HG03066 (cell line): ENCODE data around the gene SOX5.
"Not testable (repeated sequence)": the region's sequence is repeated elsewhere in the genome, so short reads cannot be mapped to it uniquely, and the experiment has no call there.

ENCODE experiments used
- ATAC-seq: cut with Tn5 transposase; IDR thresholded peaks from one replicate; pipeline ENCODE4 v1.9.1; 2021; ENCODE audit warnings: low read depth; ENCODE audit not compliant: unreplicated experiment

The SOX5 gene

DNA sequence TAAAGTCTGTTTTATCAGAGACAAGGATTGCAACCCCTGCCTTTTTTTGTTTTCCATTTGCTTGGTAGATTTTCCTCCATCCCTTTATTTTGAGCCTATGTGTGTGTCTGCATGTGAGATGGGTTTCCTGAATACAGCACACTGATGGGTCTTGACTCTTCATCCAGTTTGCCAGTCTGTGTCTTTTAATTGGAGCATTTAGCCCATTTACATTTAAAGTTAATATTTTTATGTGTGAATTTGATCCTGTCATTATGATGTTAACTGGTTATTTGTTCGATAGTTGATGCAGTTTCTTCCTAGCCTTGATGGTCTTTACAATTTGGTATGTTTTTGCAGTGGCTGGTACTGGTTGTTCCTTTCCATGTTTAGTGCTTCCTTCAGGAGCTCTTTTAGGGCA is 430.0 kb downstream of the SOX5 start:
- ATAC-seq, result not testable (repeated sequence)

GRCh38 chr12:23515785-23516184 is 433.7 kb downstream of the SOX5 start:
- ATAC-seq, result not testable (repeated sequence)

DNA sequence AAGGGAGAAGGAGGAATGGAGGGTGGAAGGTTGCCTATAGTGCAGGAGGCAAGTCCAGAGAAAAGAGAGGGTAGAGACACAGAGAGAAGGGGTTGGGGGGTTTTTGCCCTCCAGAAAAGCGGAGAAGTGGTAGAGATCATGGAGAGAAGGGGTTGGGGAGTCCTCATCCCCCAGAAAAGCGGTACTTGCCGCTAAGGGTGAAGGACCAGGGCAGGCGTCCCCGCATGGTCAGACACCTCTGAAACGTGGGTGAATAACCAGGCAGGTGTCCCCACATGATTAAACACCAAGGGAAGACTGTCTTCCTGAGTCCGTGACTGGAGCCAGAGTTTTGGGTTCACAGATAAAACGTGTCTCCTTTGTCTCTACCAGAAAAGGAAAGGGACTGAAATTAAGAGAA is 439.0 kb downstream of the SOX5 start:
- ATAC-seq, result no peak

DNA sequence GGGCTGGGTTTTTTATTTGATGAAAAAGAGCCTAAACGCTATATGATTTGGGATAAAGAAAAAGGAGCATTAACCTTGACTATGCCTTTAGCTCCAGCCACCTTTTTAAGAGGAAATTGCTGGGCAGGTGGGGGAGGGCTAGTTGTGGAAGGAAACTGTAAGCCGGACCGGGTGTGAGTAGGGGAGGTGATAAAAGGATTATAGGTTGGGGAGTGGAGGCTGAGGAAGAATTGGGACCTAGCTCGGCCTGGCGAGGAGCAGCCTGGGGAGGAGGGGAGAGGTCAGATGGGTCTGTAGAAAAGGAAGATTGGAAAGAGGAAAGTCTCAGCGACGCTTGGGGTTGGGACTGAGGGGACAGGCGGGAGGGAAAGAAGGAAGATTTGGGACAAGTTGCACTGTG is 439.6 kb downstream of the SOX5 start:
- not testable (repeated sequence) for ATAC-seq

- not testable (repeated sequence) for ATAC-seq
These were observed 441.7 kb downstream of the SOX5 start for GRCh38 chr12:23507785-23508184.

DNA sequence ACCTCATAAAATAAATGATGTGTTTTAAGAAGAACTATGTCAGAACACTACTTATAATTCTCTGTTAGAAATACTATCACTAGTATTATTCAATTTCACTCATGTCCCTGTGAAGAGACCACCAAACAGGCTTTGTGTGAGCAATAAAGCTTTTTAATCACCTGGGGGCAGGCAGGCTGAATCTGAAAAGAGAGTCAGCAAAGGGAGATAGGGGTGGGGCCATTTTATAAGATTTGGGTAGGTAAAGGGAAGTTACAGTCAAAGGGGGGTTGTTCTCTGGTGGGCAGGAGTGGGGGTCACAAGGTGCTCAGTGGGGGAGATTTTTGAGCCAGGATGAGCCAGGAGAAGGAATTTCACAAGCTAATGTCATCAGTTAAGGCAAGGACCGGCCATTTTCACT is 443.7 kb downstream of the SOX5 start:
- ATAC-seq, result not testable (repeated sequence)

DNA sequence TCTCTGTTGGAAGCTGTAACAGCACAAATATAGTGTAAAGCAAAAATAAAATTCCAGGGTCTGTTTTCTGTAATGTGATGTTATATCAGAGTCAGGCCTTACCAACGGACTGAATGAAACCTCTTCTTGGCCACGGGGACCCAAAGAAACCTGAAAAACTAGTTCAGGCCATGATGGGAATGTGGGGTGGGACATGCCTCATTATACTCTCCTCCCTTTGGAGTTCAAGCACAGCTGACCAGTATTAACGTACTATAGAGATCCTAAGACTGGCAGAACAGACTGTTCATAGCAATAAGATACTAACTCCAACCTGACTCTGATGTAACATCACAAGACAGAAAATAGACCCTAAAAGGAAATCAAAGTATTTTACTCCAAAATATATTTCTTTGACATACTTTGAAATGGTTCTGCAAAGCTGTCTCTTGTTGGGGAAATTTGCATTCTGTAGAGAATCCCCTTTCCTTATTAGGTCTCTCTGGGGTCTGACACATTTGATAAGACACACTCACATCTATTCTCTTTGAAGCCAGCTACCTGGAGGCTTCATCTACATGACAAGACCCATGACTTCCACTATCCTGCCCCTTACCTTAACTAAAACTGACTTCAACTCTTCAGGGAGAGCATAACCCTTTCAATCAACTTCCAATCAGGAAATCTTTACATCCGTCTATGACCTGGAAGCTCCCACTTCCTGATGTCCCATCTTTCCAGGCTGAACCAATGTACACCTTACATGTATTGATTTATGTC is 444.6 kb downstream of the SOX5 start:
- no peak for ATAC-seq

DNA sequence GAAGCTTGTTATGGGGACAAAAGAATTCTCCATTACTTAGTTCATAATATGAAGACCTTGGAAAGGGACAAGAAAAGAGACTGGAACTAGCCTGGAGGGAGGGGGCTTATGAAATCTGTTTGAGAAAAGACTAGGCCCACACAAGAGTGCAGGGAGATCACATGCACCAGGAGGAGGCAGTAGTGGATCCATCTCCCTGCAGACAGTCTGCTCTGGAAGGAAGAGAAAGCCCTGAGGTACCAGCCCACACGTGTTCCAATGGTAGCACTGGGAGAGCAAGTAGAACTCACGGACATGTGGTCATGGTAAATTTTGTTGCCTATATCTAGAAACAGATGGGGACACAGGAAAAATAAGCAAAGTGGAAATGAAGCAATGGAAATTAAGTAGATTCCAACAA is 445.4 kb downstream of the SOX5 start:
- no peak for ATAC-seq

- no peak for ATAC-seq
These were observed 445.9 kb downstream of the SOX5 start for GRCh38 chr12:23503544-23503943.

DNA sequence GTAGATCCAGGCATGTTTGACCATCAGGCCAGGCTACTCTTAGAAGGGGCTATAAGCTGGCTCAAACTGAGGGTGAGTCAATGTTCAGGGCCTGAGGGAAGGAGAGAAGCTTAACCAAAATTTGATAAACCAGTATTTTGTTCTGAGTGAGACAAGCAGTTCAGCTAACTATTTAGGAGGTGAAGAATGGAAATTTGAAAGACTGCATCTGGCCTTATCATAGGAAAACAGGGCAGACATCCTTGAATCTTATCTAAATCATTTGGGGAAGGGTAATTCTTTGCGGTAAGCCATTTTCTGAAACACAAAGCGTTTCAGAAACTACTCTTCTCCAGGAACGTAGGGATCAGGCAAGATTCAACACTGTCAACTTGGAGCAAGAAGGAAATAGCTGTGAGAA is 447.2 kb downstream of the SOX5 start:
- no peak for ATAC-seq

- no peak for ATAC-seq
These were observed 454.0 kb downstream of the SOX5 start for GRCh38 chr12:23495472-23495871.

DNA sequence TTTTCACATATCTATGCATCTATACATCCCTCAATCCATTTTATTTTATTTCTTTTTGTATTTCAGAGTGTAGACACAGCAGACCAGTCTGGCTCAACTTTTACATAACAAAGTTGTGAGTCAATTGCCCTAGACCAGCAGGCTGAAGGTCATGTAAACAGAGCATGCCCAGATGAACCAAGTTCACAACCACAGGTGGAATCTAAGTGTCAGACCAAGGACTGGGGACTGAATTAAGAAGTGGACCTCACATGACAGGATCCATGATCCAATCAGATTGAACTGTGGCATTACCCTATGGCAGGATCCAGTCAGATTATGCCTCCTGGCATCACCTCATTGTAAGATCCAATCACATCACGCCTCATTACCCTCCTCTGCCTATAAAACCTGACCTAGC is 455.8 kb downstream of the SOX5 start:
- no peak for ATAC-seq

GRCh38 chr12:23491029-23491428 is 458.4 kb downstream of the SOX5 start:
- ATAC-seq, result not testable (repeated sequence)

- ATAC-seq, result no peak
These were observed 461.3 kb downstream of the SOX5 start for GRCh38 chr12:23488130-23488529.

DNA sequence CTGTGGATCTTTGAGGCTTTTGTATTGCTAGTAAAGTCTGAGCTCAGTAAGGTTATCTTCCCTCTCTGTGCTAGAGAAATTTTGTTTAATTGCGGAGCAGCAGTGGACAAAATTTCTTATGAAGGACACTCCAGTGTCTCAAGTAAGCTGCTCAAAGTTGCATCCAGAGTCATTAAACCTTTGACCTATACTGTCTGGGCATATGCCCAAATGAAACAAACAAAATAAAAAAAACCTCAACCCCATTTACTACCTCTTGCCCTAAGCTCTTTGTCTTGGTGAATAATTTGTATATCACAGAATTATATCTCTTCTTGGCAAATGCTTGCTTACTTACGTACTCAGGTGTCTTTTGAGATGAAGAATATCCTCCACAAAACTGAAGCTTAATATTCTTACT is 465.2 kb downstream of the SOX5 start:
- ATAC-seq, result no peak

- no peak for ATAC-seq
These were observed 466.9 kb downstream of the SOX5 start for GRCh38 chr12:23482571-23482970.
